ENCODE measurements around the gene ODF2.

The ODF2 gene

GRCh38 chr9:128429513-128430086, 26.2 kb upstream of the ODF2 start:
- no peak for DNase-seq (ENCODE audit: extremely low read depth, insufficient read length)
- Histone ChIP-seq H3K36me3 (ENCODE audit: control insufficient read depth, insufficient read depth, low read length) (no peaks in the 10 kb centered on the region), H3K27me3 (replicated peaks; ENCODE audit: control insufficient read depth, insufficient read depth, low read length) (no peaks in the 10 kb centered on the region), H3K4me3 (replicated peaks; ENCODE audit: low read depth, low read length) (no peak overlapping the region)
- no peak for TF ChIP-seq CTCF (IDR thresholded peaks at IDR 0.05; ENCODE audit: insufficient read depth, low read length, poor library complexity, severe bottlenecking)

- Histone ChIP-seq H3K36me3 (ENCODE audit: control insufficient read depth, insufficient read depth, low read length) (no peaks in the 10 kb centered on the region), H3K27me3 (replicated peaks; ENCODE audit: control insufficient read depth, insufficient read depth, low read length) (no peaks in the 10 kb centered on the region), H3K4me3 (replicated peaks; ENCODE audit: low read depth, low read length) (no peak overlapping the region)
- TF ChIP-seq CTCF (IDR thresholded peaks at IDR 0.05; ENCODE audit: insufficient read depth, low read length, poor library complexity, severe bottlenecking) = no peak
- DNase-seq (ENCODE audit: extremely low read depth, insufficient read length) = no peak
Observed at GRCh38 chr9:128431207-128431606, 24.6 kb upstream of the ODF2 start.

GRCh38 chr9:128434340-128434739, 21.5 kb upstream of the ODF2 start:
- no peak for TF ChIP-seq CTCF (IDR thresholded peaks at IDR 0.05; ENCODE audit: insufficient read depth, low read length, poor library complexity, severe bottlenecking)
- Histone ChIP-seq H3K4me3 (replicated peaks; ENCODE audit: low read depth, low read length) (no peak overlapping the region), H3K36me3 (ENCODE audit: control insufficient read depth, insufficient read depth, low read length) (no peaks in the 10 kb centered on the region), H3K27me3 (replicated peaks; ENCODE audit: control insufficient read depth, insufficient read depth, low read length) (no peaks in the 10 kb centered on the region)
- DNase-seq (ENCODE audit: extremely low read depth, insufficient read length) = no peak

GRCh38 chr9:128435611-128436010, 20.2 kb upstream of the ODF2 start:
- DNase-seq (ENCODE audit: extremely low read depth, insufficient read length) = no peak
- no peaks in the 10 kb centered on the region for H3K36me3 ChIP-seq (ENCODE audit: control insufficient read depth, insufficient read depth, low read length)
- no peaks in the 10 kb centered on the region for H3K27me3 ChIP-seq (replicated peaks; ENCODE audit: control insufficient read depth, insufficient read depth, low read length)
- no peak overlapping the region for H3K4me3 ChIP-seq (replicated peaks; ENCODE audit: low read depth, low read length)
- no peak for TF ChIP-seq CTCF (IDR thresholded peaks at IDR 0.05; ENCODE audit: insufficient read depth, low read length, poor library complexity, severe bottlenecking)

GRCh38 chr9:128438343-128439109, 17.3 kb upstream of the ODF2 start:
- peak; percentile 98 for TF ChIP-seq CTCF (IDR thresholded peaks at IDR 0.05; ENCODE audit: insufficient read depth, low read length, poor library complexity, severe bottlenecking)
- Histone ChIP-seq H3K27me3 (replicated peaks; ENCODE audit: control insufficient read depth, insufficient read depth, low read length) (no peaks in the 10 kb centered on the region), H3K36me3 (ENCODE audit: control insufficient read depth, insufficient read depth, low read length) (no peaks in the 10 kb centered on the region), H3K4me3 (replicated peaks; ENCODE audit: low read depth, low read length) (no peak overlapping the region)
- DNase-seq (ENCODE audit: extremely low read depth, insufficient read length) = peak; percentile 56
